HL-60/S4 (cell line): Measurements from ENCODE around the gene NCAPD2.
"Not testable (repeated sequence)": the region's sequence is repeated elsewhere in the genome, so short reads cannot be mapped to it uniquely, and the experiment has no call there.

Experiments used
- in situ Hi-C: fragments of 300-500 bp; cut with MboI; formaldehyde crosslinking; loops from 2 replicates; pipeline ENCODE4 v1.14.3; 2022; ENCODE audit warnings: low sequenced_read_pairs

NCAPD2 gene

GRCh38 chr12:6533923-6534694 is 40.2 kb downstream of the NCAPD2 start, which contains the start of gene GAPDH:
Gene GAPDH, plus strand, starts transcription at chr12:6534517. Its CDS starts 316 bp downstream, at chr12:6534833.
- in situ Hi-C loops: no loop called here

DNA sequence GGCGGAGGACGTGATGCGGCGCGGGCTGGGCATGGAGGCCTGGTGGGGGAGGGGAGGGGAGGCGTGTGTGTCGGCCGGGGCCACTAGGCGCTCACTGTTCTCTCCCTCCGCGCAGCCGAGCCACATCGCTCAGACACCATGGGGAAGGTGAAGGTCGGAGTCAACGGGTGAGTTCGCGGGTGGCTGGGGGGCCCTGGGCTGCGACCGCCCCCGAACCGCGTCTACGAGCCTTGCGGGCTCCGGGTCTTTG is 40.7 kb downstream of the NCAPD2 start:
- in situ Hi-C loops: no loop called here

- in situ Hi-C loops: no loop called here
These were observed 41.2 kb downstream of the NCAPD2 start for GRCh38 chr12:6534945-6535696.

- in situ Hi-C loops: no loop called here
These were observed 41.7 kb downstream of the NCAPD2 start for GRCh38 chr12:6535697-6535946.

DNA sequence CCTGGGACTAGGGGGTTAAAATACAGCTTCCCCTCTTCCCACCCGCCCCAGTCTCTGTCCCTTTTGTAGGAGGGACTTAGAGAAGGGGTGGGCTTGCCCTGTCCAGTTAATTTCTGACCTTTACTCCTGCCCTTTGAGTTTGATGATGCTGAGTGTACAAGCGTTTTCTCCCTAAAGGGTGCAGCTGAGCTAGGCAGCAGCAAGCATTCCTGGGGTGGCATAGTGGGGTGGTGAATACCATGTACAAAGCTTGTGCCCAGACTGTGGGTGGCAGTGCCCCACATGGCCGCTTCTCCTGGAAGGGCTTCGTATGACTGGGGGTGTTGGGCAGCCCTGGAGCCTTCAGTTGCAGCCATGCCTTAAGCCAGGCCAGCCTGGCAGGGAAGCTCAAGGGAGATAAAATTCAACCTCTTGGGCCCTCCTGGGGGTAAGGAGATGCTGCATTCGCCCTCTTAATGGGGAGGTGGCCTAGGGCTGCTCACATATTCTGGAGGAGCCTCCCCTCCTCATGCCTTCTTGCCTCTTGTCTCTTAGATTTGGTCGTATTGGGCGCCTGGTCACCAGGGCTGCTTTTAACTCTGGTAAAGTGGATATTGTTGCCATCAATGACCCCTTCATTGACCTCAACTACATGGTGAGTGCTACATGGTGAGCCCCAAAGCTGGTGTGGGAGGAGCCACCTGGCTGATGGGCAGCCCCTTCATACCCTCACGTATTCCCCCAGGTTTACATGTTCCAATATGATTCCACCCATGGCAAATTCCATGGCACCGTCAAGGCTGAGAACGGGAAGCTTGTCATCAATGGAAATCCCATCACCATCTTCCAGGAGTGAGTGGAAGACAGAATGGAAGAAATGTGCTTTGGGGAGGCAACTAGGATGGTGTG is 42.3 kb downstream of the NCAPD2 start:
- in situ Hi-C loops: no loop called here

- in situ Hi-C loops: no loop called here
These were observed 43.1 kb downstream of the NCAPD2 start for GRCh38 chr12:6536894-6537579.

DNA sequence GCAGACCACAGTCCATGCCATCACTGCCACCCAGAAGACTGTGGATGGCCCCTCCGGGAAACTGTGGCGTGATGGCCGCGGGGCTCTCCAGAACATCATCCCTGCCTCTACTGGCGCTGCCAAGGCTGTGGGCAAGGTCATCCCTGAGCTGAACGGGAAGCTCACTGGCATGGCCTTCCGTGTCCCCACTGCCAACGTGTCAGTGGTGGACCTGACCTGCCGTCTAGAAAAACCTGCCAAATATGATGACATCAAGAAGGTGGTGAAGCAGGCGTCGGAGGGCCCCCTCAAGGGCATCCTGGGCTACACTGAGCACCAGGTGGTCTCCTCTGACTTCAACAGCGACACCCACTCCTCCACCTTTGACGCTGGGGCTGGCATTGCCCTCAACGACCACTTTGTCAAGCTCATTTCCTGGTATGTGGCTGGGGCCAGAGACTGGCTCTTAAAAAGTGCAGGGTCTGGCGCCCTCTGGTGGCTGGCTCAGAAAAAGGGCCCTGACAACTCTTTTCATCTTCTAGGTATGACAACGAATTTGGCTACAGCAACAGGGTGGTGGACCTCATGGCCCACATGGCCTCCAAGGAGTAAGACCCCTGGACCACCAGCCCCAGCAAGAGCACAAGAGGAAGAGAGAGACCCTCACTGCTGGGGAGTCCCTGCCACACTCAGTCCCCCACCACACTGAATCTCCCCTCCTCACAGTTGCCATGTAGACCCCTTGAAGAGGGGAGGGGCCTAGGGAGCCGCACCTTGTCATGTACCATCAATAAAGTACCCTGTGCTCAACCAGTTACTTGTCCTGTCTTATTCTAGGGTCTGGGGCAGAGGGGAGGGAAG is 43.9 kb downstream of the NCAPD2 start:
- in situ Hi-C loops: not testable (repeated sequence)

- in situ Hi-C loops: no loop called here
These were observed 44.8 kb downstream of the NCAPD2 start for GRCh38 chr12:6538420-6539313.

DNA sequence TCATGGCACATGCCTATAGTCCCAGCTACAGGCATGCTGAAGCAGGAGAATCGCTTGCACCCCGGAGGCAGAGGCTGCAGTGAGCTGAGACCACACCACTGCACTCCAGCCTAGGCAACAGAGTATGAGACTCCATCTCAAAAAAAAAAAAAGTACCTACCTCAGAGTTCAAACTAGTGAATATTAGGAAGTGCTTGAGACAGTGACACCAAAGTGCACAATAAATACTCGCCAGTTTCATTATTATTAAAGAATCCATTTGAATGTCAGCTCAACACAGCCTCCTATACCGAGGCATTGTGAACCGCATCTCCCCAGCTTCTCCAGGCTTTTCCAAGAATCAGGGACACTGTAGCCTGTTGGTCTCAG is 45.4 kb downstream of the NCAPD2 start:
- in situ Hi-C loops: no loop called here

- in situ Hi-C loops: no loop called here
These were observed 45.8 kb downstream of the NCAPD2 start for GRCh38 chr12:6539707-6540134.

GRCh38 chr12:6540181-6540877 is 46.4 kb downstream of the NCAPD2 start:
- in situ Hi-C loops: no loop called here

DNA sequence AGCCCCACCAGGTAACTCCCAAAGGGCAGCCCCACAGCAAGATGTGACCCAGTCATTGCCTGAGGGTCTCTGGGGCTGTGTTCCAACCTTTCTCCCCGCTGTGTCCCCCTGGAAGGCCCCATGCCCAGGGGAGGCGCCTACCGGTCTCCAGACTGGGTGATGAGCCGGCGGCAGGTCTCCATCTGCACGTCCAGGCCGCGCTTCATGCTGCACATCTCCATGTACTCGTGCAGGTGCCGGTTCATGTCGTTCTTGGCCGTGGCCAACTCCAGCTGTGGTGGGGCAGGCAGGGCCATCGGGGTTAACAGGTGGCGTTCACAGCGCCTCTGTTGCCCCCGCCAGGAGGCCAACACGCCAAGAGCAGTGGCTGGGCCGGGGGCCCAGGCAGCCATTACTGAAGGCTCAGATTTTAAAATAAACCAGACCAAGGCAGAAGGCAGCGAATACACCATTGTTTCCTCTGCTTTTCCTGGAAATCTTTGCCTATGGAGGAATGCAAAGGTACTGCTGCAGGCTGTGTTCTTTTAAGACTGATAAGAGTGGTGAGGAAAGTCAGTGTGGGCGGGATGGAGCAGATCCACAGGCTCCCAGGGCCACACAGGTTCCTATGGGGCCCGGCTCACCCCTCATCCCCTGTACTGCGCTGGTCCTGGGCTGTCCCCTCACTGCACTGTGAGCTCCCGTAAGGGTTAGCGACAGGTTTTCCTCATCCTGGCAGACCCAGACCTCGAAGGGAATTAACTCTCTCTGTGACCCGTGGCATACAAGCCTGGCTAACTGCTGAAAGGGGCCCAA is 47.7 kb downstream of the NCAPD2 start:
- in situ Hi-C loops: no loop called here

DNA sequence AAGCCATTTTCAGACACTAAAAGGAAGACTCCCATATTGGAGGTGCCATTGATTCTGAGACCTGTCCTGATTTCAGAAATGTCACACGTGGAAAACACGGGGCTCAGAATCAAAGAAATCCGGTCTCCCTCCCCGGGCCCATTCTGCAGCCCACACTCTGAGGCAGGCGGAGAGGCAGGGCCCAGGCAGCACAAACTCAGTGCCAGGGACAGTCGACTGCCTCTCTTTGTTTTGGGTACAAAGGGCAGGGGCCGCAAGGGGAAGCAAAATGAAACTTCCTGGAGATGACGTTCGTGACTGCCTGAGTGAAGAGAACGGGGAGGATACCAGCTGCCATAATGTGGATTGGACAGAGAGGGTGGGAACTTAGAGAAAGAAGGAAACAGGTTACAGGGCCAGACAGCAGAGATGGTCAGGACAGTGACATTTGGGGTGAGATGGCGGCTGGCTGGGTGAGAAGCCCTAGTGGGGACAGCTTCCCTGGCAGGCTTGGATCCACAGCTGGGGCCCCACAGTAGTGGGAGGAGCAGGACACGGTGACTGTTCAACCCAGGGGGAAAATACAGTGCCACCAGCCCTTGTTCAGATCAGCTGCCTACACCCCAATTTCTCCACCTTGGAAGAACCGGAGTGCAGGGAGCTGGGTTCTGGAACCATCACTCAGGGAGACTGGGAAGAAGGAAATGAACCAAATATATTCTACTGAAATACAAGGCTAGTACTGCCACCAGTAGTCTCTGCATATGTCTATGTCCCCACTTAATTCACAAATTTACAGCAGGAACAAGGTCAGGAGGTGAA is 48.5 kb downstream of the NCAPD2 start:
- in situ Hi-C loops: no loop called here

GRCh38 chr12:6546016-6546415 is 52.1 kb downstream of the NCAPD2 start:
- in situ Hi-C loops: no loop called here

GRCh38 chr12:6547566-6547965 is 53.7 kb downstream of the NCAPD2 start:
- in situ Hi-C loops: no loop called here

DNA sequence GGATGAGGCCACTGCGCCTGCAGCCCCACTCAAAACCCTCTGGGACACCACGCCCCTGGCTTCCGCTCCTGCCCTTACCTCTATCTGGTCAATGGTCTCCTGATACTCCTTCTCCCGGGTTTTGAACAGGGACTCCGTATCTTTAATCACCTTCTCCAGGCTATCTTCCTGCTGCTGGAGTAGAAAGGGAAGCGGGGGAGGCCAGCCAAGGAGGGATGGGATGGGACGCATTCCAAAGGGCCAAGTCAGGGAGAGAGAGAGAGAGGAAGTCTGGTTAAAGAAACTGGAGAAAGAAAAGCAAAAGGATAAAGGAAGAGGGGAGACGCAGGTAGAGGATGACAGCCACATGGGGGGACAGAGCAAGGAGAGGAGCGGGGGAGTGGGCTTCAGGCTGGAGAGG is 54.1 kb downstream of the NCAPD2 start:
- in situ Hi-C loops: no loop called here

- in situ Hi-C loops: no loop called here
These were observed 54.7 kb downstream of the NCAPD2 start for GRCh38 chr12:6548556-6548955.
